Mesothelial cell of epicardium (in vitro differentiated cells): ENCODE data around the gene OR2G3. TPM values are rescaled to one million over a fixed set of nuclear protein-coding genes. Genes with fewer than 3 reads are reported as not detected.

Experiments
- DNase-seq, 2 experiments: peaks; one replicate each; pipeline ENCODE4 v3.0.0; 2021; ENCODE audit warnings: low spot score in 2 of 2; ENCODE audit not compliant: unreplicated experiment in 2 of 2
- H3K27ac Mint-ChIP-seq: 2 replicates; pipeline ENCODE4 v1.8.0; 2021; ENCODE audit warnings: mixed read lengths
- H3K27me3 Mint-ChIP-seq: 2 replicates; pipeline ENCODE4 v1.8.0; 2021; ENCODE audit warnings: low read depth, mixed read lengths
- H3K36me3 Mint-ChIP-seq: 2 replicates; pipeline ENCODE4 v1.8.0; 2021; ENCODE audit warnings: mixed read lengths
- H3K4me1 Mint-ChIP-seq: 2 replicates; pipeline ENCODE4 v1.8.0; 2021; ENCODE audit warnings: mixed read lengths
- H3K4me3 Mint-ChIP-seq: 2 replicates; pipeline ENCODE4 v1.8.0; 2021; ENCODE audit warnings: mild to moderate bottlenecking, moderate library complexity, mixed read lengths
- H3K9me3 Mint-ChIP-seq: 2 replicates; pipeline ENCODE4 v1.8.0; 2021; ENCODE audit warnings: mixed read lengths
- CTCF ChIP-seq: fragments of 200-600 bp; sonication (generic); IDR thresholded peaks from one replicate; pipeline ENCODE4 v1.5.0; 2021; ENCODE audit warnings: antibody characterized with exemption; ENCODE audit not compliant: unreplicated experiment
- total RNA-seq: library from RNA; stranded (reverse); gene quantifications from 3 replicates; pipeline ENCODE4 v1.2.1, GENCODE V29; 2021

Gene OR2G3
- total RNA-seq = not detected in 3 replicates

DNA sequence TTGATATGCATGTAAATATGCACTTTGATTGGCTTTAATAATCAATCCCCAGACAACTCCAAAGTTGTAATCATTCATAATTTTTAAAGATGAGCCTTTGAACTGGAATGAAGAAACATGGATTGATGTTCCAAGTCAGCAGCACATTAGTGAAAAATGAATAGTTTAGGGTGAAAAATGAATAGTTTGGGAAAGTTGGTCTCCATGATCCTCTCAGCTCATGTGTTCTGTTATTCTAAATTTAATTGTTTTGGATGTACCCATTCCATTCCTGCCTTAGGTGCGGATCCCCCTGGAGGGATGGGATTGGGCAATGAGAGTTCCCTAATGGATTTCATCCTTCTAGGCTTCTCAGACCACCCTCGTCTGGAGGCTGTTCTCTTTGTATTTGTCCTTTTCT is at the start of gene OR2G3:
TSS of gene OR2G3 (plus strand) at position 301 of the 400 bp plus-strand sequence. CDS start at position 301, 0 bp downstream.
- no peak for TF ChIP-seq CTCF
- Mint-ChIP-seq H3K27me3 (no peaks in the 10 kb centered on the region), H3K9me3 (peaks cover 24% of the 10 kb centered on the region), H3K4me1 (no peaks in the 10 kb centered on the region), H3K36me3 (no peaks in the 10 kb centered on the region), H3K4me3 (no peak within 1 kb of the TSS), H3K27ac (no peak within 1 kb of the TSS)
- DNase-seq = no peak

GRCh38 chr1:247557926-247558674 is 47.3 kb upstream of the OR2G3 start:
- no peaks in the 10 kb centered on the region for H3K36me3 Mint-ChIP-seq
- H3K4me1 Mint-ChIP-seq = no peaks in the 10 kb centered on the region
- H3K27ac Mint-ChIP-seq = no peak overlapping the region
- H3K27me3 Mint-ChIP-seq = no peaks in the 10 kb centered on the region
- no peak for DNase-seq
- H3K4me3 Mint-ChIP-seq = no peak overlapping the region
- H3K9me3 Mint-ChIP-seq = no peaks in the 10 kb centered on the region
- TF ChIP-seq CTCF = no peak

GRCh38 chr1:247561711-247562110 is 43.7 kb upstream of the OR2G3 start:
- H3K27me3 Mint-ChIP-seq = no peaks in the 10 kb centered on the region
- no peak overlapping the region for H3K27ac Mint-ChIP-seq
- no peak overlapping the region for H3K4me3 Mint-ChIP-seq
- no peak for DNase-seq
- no peaks in the 10 kb centered on the region for H3K36me3 Mint-ChIP-seq
- no peak for TF ChIP-seq CTCF
- H3K4me1 Mint-ChIP-seq = no peaks in the 10 kb centered on the region
- H3K9me3 Mint-ChIP-seq = no peaks in the 10 kb centered on the region

- H3K27ac Mint-ChIP-seq = no peak overlapping the region
- DNase-seq = no peak
- H3K27me3 Mint-ChIP-seq = no peaks in the 10 kb centered on the region
- no peak overlapping the region for H3K4me3 Mint-ChIP-seq
- H3K36me3 Mint-ChIP-seq = no peaks in the 10 kb centered on the region
- no peak for TF ChIP-seq CTCF
- H3K4me1 Mint-ChIP-seq = no peaks in the 10 kb centered on the region
- H3K9me3 Mint-ChIP-seq = no peaks in the 10 kb centered on the region
These were observed 43.2 kb upstream of the OR2G3 start for GRCh38 chr1:247562198-247562597.

DNA sequence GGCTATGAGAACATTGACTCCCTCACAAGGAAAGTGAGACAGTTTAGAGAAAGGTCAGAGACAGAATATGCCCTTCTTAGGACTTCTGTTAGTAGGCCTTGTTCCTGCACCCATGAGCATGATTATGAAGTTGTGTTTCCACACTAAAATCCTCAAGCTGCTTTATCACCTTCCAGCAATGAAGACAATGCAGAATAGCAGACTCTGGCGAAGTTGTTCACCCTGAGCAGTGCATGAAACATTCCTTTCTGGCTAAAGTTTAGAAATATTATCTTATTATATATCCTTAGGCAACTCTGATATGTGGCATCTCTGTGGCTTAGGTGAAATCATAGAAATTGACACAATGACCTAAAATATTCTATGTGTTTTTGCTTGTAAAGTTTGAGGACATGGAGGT is 31.1 kb upstream of the OR2G3 start:
- DNase-seq = no peak
- no peaks in the 10 kb centered on the region for H3K36me3 Mint-ChIP-seq
- no peak overlapping the region for H3K27ac Mint-ChIP-seq
- H3K4me1 Mint-ChIP-seq = no peaks in the 10 kb centered on the region
- no peaks in the 10 kb centered on the region for H3K27me3 Mint-ChIP-seq
- TF ChIP-seq CTCF = no peak
- H3K4me3 Mint-ChIP-seq = no peak overlapping the region
- H3K9me3 Mint-ChIP-seq = peaks cover 25% of the 10 kb centered on the region
